Endodermal cell (in vitro differentiated cells): ENCODE data around the gene GNAI2. TPM values are rescaled to one million over a fixed set of nuclear protein-coding genes. Genes with fewer than 3 reads are reported as not detected.

ENCODE experiments used
- DNase-seq: peaks from one replicate; pipeline ENCODE4 v3.0.0-alpha.2; 2017
- H3K27ac ChIP-seq: 2 replicates; pipeline ENCODE4 v1.5.1; 2013; ENCODE audit warnings: mild to moderate bottlenecking, low read depth, low read length, moderate library complexity
- H3K27me3 ChIP-seq: 2 replicates; pipeline ENCODE4 v1.6.1; 2013; ENCODE audit warnings: mild to moderate bottlenecking, low read length, moderate library complexity; ENCODE audit not compliant: insufficient read depth, control insufficient read depth, poor library complexity, severe bottlenecking
- H3K36me3 ChIP-seq: 2 replicates; pipeline ENCODE4 v1.7.0; 2013; ENCODE audit warnings: mild to moderate bottlenecking, low read length, moderate library complexity; ENCODE audit not compliant: control insufficient read depth, insufficient read depth
- H3K4me1 ChIP-seq: one replicate; pipeline ENCODE4 v1.7.0; 2013; ENCODE audit warnings: low read length; ENCODE audit not compliant: control insufficient read depth, insufficient read depth
- H3K4me3 ChIP-seq: 2 replicates; pipeline ENCODE4 v1.5.1; 2013; ENCODE audit warnings: mild to moderate bottlenecking, low read length, moderate library complexity
- H3K9ac ChIP-seq: 2 replicates; pipeline ENCODE4 v1.6.1; 2013; ENCODE audit warnings: mild to moderate bottlenecking, low read length, moderate library complexity; ENCODE audit not compliant: poor library complexity, severe bottlenecking; ENCODE audit errors: extremely low read depth
- H3K9me3 ChIP-seq: 2 replicates; pipeline ENCODE4 v1.6.1; 2013; ENCODE audit warnings: mild to moderate bottlenecking, low read length, moderate library complexity; ENCODE audit not compliant: control insufficient read depth
- H3K27ac Mint-ChIP-seq: 2 replicates; pipeline ENCODE4 v1.8.0; 2020; ENCODE audit warnings: mixed read lengths
- H3K27me3 Mint-ChIP-seq: 2 replicates; pipeline ENCODE4 v1.8.0; 2021; ENCODE audit warnings: mild to moderate bottlenecking, mixed read lengths; ENCODE audit not compliant: insufficient read depth
- H3K36me3 Mint-ChIP-seq: 2 replicates; pipeline ENCODE4 v1.8.0; 2020; ENCODE audit warnings: low read depth, mixed read lengths
- H3K4me1 Mint-ChIP-seq: 2 replicates; pipeline ENCODE4 v1.8.0; 2020; ENCODE audit warnings: mixed read lengths
- H3K4me3 Mint-ChIP-seq: 2 replicates; pipeline ENCODE4 v1.8.0; 2020; ENCODE audit warnings: mild to moderate bottlenecking, moderate library complexity, mixed read lengths
- H3K9me3 Mint-ChIP-seq: 2 replicates; pipeline ENCODE4 v1.8.0; 2020; ENCODE audit warnings: mild to moderate bottlenecking, mixed read lengths
- CTCF ChIP-seq: fragments of 200-600 bp; sonication (generic); conservative IDR thresholded peaks from 2 replicates; pipeline ENCODE4 v1.5.0; 2021; ENCODE audit warnings: antibody characterized with exemption, mild to moderate bottlenecking
- WGBS, 2 experiments: methylation state at CpG; one replicate each; pipeline versions ENCODE4 v1.1.5 to v1.1.7; 2013; ENCODE audit warnings: missing lambda C conversion rate in 2 of 2, mixed read lengths in 1 of 2; ENCODE audit not compliant: insufficient coverage in 1 of 2, insufficient read length in 1 of 2; 5-methylcytosine and 5-hydroxymethylcytosine counted together
- total RNA-seq, 2 donors: library from RNA; stranded (reverse); fragmentation: NEBNext Ultra II Directional in 1 of 2; extraction: Animal tissue kit (Norgen Biotek cat#: 25700) in 1 of 2; gene quantifications; 2 replicates in 1 of 2; 3 replicates in 1 of 2; pipeline ENCODE4 v1.2.1, GENCODE V29; 2021

The GNAI2 gene
- total RNA-seq, 2 donors from 2014 or later, result 243 to 278 TPM

GRCh38 chr3:50299929-50300680 is 64.1 kb downstream of the GNAI2 start:
- Mint-ChIP-seq H3K4me3 (peak overlapping the region; percentile 82), H3K4me1 (peaks cover 17% of the 10 kb centered on the region), H3K27ac (peak overlapping the region; percentile 89), H3K27me3 (no peaks in the 10 kb centered on the region), H3K9me3 (peaks cover 6% of the 10 kb centered on the region), H3K36me3 (peaks cover 2% of the 10 kb centered on the region)
- peak overlapping the region; percentile 79 for H3K4me3 ChIP-seq
- H3K9me3 ChIP-seq, result no peaks in the 10 kb centered on the region
- WGBS, 2 experiments, result 71 to 80% methylated on average over 10 to 12 of the region's 12 CpGs
- no peaks in the 10 kb centered on the region for H3K36me3 ChIP-seq
- peaks cover 3% of the 10 kb centered on the region for H3K4me1 ChIP-seq
- peak overlapping the region; percentile 47 for H3K9ac ChIP-seq
- DNase-seq, result peak; percentile 55
- H3K27me3 ChIP-seq, result no peaks in the 10 kb centered on the region
- H3K27ac ChIP-seq, result peak overlapping the region; percentile 38
- TF ChIP-seq CTCF, result no peak

GRCh38 chr3:50300681-50301254 is 64.8 kb downstream of the GNAI2 start:
- WGBS, 2 experiments, result 95 to 100% methylated on average over 3 to 6 of the region's 6 CpGs
- no peak overlapping the region for H3K4me3 Mint-ChIP-seq

More at GRCh38 chr3:50300681-50301254, 64.8 kb downstream of the GNAI2 start:
- Histone ChIP-seq H3K36me3 (no peaks in the 10 kb centered on the region), H3K9me3 (peaks cover 2% of the 10 kb centered on the region), H3K27me3 (no peaks in the 10 kb centered on the region), H3K4me3 (no peak overlapping the region), H3K9ac (no peak overlapping the region), H3K27ac (no peak overlapping the region), H3K4me1 (peaks cover 3% of the 10 kb centered on the region)
- peaks cover 11% of the 10 kb centered on the region for H3K9me3 Mint-ChIP-seq
- H3K27me3 Mint-ChIP-seq, result no peaks in the 10 kb centered on the region
- peaks cover 2% of the 10 kb centered on the region for H3K36me3 Mint-ChIP-seq
- peaks cover 17% of the 10 kb centered on the region for H3K4me1 Mint-ChIP-seq
- no peak for DNase-seq
- H3K27ac Mint-ChIP-seq, result peak overlapping the region; percentile 89
- TF ChIP-seq CTCF, result peak; percentile 23
